Stimulated activated memory B cell treated with anti-CD40 and anti-IgM and Interleukin-4, amounts not matched to agents 10 μg/mL and 1 μg/mL and 100 μg/mL, for 72 hours (primary cell): ENCODE measurements around the gene TMEM267.
A peak's percentile ranks its signal among the peaks of the same experiment; 100 is the strongest.

Experiments used
- ATAC-seq: fragments of 150-1000 bp; cut with Tn5 transposase; 2 replicates; pipeline ENCODE4 v1.10.0; 2021
- H3K27ac Mint-ChIP-seq: one replicate; pipeline ENCODE4 v1.8.0; 2022; ENCODE audit warnings: mild to moderate bottlenecking, mixed read lengths
- H3K27me3 Mint-ChIP-seq: one replicate; pipeline ENCODE4 v1.8.0; 2022; ENCODE audit warnings: mixed read lengths
- H3K36me3 Mint-ChIP-seq: one replicate; pipeline ENCODE4 v1.8.0; 2022; ENCODE audit warnings: mixed read lengths
- H3K4me1 Mint-ChIP-seq: one replicate; pipeline ENCODE4 v1.8.0; 2022; ENCODE audit warnings: mixed read lengths
- H3K4me3 Mint-ChIP-seq: one replicate; pipeline ENCODE4 v1.8.0; 2022; ENCODE audit warnings: mild to moderate bottlenecking, moderate library complexity, mixed read lengths
- H3K9me3 Mint-ChIP-seq: one replicate; pipeline ENCODE4 v1.8.0; 2022; ENCODE audit warnings: mixed read lengths

Gene TMEM267

DNA sequence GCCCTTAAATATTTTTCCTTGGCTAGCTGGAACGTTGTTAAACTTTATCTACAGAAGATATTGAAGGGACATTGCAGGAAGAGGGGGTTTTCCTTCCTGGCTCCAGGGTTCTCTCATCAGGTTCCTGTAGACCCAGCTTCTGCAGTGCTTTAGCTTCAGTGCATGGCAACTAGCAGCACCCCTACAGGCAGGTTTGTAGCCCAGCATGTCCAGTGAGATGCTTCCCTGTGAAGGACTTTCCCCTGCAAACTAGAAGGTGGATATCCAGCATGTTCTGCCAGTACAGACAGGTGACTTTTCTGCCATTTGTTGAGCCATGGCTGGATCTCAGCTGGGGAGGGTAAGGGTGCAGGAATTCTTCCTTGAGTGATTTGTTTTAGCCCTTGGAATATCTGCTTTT, 81.8 kb downstream of the TMEM267 start:
- ATAC-seq: no peak

GRCh38 chr5:43400082-43400481, 83.6 kb downstream of the TMEM267 start:
- Mint-ChIP-seq H3K27ac (no peak overlapping the region), H3K9me3 (peaks cover 5% of the 10 kb centered on the region), H3K36me3 (peaks cover 15% of the 10 kb centered on the region), H3K4me3 (no peak overlapping the region), H3K4me1 (peaks cover 25% of the 10 kb centered on the region), H3K27me3 (peaks cover 5% of the 10 kb centered on the region)
- ATAC-seq: no peak

More for the DNA sequence above, 81.8 kb downstream of the TMEM267 start:
- Mint-ChIP-seq H3K36me3 (peaks cover 19% of the 10 kb centered on the region), H3K27ac (no peak overlapping the region), H3K4me1 (peaks cover 16% of the 10 kb centered on the region), H3K9me3 (peaks cover 10% of the 10 kb centered on the region), H3K4me3 (no peak overlapping the region), H3K27me3 (peaks cover 5% of the 10 kb centered on the region)

GRCh38 chr5:43396762-43397304, 86.8 kb downstream of the TMEM267 start:
- H3K4me1 Mint-ChIP-seq: peaks cover 32% of the 10 kb centered on the region
- peak overlapping the region; percentile 88 for H3K4me3 Mint-ChIP-seq
- H3K36me3 Mint-ChIP-seq: peaks cover 7% of the 10 kb centered on the region
- no peaks in the 10 kb centered on the region for H3K9me3 Mint-ChIP-seq
- H3K27me3 Mint-ChIP-seq: no peaks in the 10 kb centered on the region
- peak; percentile 99 for ATAC-seq
- peak overlapping the region; percentile 89 for H3K27ac Mint-ChIP-seq
